Kidney (tissue), 14 donors: ENCODE data around the gene PDE10A. TPM values are rescaled to one million over a fixed set of nuclear protein-coding genes. Genes with fewer than 3 reads are reported as not detected.

Source experiments
- DNase-seq, 5 donors: peaks; one replicate each; pipeline ENCODE4 v3.0.0-alpha.2; 2013 to 2020
- FAIRE-seq: peaks from 2 replicates; lab custom pipeline; 2012; peaks lifted over from hg19 to GRCh38; lab: Jason Lieb, UNC
- H3K27ac ChIP-seq, 2 donors: one replicate each; pipeline ENCODE4 v1.7.0; 2013; ENCODE audit warnings: low read depth in 2 of 2, low read length in 2 of 2, inconsistent platforms in 1 of 2
- H3K27me3 ChIP-seq: one replicate; pipeline ENCODE4 v1.7.1; 2013; ENCODE audit warnings: low read length, inconsistent platforms; ENCODE audit not compliant: control insufficient read depth, insufficient read depth
- H3K36me3 ChIP-seq, 3 donors: one replicate each; pipeline versions ENCODE4 v1.7.0 to v1.7.1; 2013; ENCODE audit warnings: low read length in 3 of 3, control low read depth in 1 of 3, inconsistent platforms in 1 of 3; ENCODE audit not compliant: insufficient read depth in 3 of 3, control insufficient read depth in 2 of 3
- H3K4me1 ChIP-seq, 3 donors: one replicate each; pipeline versions ENCODE4 v1.7.0 to v1.7.1; 2013; ENCODE audit warnings: low read length in 3 of 3, inconsistent platforms in 1 of 3, low read depth in 1 of 3; ENCODE audit not compliant: control insufficient read depth in 2 of 3, insufficient read depth in 2 of 3
- H3K4me3 ChIP-seq, 3 donors: one replicate each; pipeline versions ENCODE4 v1.7.0 to v1.8.1; 2013; ENCODE audit warnings: low read length in 3 of 3, control low read depth in 1 of 3, inconsistent platforms in 1 of 3
- H3K9ac ChIP-seq, 3 donors: one replicate each; pipeline versions ENCODE4 v1.7.0 to v1.7.1; 2013; ENCODE audit warnings: low read length in 3 of 3, control low read depth in 1 of 3, inconsistent platforms in 1 of 3
- H3K9me3 ChIP-seq, 3 donors: one replicate each; pipeline versions ENCODE4 v1.7.0 to v1.7.1; 2013; ENCODE audit warnings: low read length in 3 of 3, control low read depth in 1 of 3, inconsistent platforms in 1 of 3; ENCODE audit not compliant: control insufficient read depth in 2 of 3, insufficient read depth in 1 of 3
- intact Hi-C: fragments of 100-400 bp; cut with DNase I; formaldehyde crosslinking; loops from one replicate; pipeline ENCODE4 v1.11.1; 2022
- polyA plus RNA-seq: library from polyadenylated mRNA; stranded (reverse); fragments of 350-450 nt; fragmentation: Illumina TruSeq; extraction: RNeasy Lipid Tissue Mini Kit (QIAGEN cat#74804); gene quantifications from one replicate; pipeline ENCODE4 v1.2.3, GENCODE V29; 2014; ENCODE audit warnings: low read depth, low replicate concordance; ENCODE audit not compliant: insufficient read depth
- total RNA-seq: library from RNA; stranded (reverse); fragmentation: NEBNext Ultra II Directional; extraction: Animal tissue kit (Norgen Biotek cat#: 25700); gene quantifications from one replicate; pipeline ENCODE4 v1.2.1, GENCODE V29; 2021
- TF ChIP-seq, protein P1 (sequence below): IDR thresholded peaks from 3 replicates; pipeline ENCODE4 v1.5.1; 2012; ENCODE audit warnings: mild to moderate bottlenecking, moderate library complexity, borderline replicate concordance; ENCODE audit not compliant: insufficient read depth; ENCODE audit errors: extremely low read depth
- donor health status: control.
- donor health status: control.
- donor health status: control.
- donor health status: control.
- donor health status: control.
- donor health status: DM: yes; HTN: yes; CAD: no.
- donor health status: Normal renal cell carcinoma (clear cell type).

Gene PDE10A
- total and polyA plus RNA-seq, 2 donors from 2014 or later = 4.8 to 23.1 TPM

DNA sequence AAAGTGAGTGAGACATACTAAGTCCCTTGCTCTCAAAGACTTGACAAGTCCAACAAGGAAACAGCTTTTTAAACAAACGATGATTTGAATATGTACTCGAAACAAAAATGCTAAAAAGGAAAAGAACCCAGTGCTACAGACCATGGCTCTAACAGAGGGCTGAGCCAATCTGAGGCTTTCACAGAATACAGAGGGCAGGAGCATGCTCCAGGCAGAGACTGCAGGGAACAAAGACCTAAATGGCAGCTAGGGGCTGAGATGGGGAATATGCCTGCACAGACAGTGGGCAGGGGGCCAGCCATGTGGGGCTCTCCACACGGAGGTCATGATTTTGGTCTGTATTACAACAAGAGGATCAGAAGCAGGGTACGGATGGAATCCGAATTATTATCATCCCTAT is 322.5 kb downstream of the PDE10A start:
- H3K27me3 ChIP-seq = no peaks in the 10 kb centered on the region
- intact Hi-C loops = no loop called here
- FAIRE-seq (no peak), DNase-seq (no peak)
- H3K27ac ChIP-seq = no peak overlapping the region
- TF ChIP-seq, protein P1, sequence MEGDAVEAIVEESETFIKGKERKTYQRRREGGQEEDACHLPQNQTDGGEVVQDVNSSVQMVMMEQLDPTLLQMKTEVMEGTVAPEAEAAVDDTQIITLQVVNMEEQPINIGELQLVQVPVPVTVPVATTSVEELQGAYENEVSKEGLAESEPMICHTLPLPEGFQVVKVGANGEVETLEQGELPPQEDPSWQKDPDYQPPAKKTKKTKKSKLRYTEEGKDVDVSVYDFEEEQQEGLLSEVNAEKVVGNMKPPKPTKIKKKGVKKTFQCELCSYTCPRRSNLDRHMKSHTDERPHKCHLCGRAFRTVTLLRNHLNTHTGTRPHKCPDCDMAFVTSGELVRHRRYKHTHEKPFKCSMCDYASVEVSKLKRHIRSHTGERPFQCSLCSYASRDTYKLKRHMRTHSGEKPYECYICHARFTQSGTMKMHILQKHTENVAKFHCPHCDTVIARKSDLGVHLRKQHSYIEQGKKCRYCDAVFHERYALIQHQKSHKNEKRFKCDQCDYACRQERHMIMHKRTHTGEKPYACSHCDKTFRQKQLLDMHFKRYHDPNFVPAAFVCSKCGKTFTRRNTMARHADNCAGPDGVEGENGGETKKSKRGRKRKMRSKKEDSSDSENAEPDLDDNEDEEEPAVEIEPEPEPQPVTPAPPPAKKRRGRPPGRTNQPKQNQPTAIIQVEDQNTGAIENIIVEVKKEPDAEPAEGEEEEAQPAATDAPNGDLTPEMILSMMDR = no peak
- no peaks in the 10 kb centered on the region for H3K36me3 ChIP-seq
- H3K4me1 ChIP-seq = no peaks in the 10 kb centered on the region
- no peaks in the 10 kb centered on the region for H3K9me3 ChIP-seq
- no peak overlapping the region for H3K9ac ChIP-seq
- H3K4me3 ChIP-seq = no peak overlapping the region

DNA sequence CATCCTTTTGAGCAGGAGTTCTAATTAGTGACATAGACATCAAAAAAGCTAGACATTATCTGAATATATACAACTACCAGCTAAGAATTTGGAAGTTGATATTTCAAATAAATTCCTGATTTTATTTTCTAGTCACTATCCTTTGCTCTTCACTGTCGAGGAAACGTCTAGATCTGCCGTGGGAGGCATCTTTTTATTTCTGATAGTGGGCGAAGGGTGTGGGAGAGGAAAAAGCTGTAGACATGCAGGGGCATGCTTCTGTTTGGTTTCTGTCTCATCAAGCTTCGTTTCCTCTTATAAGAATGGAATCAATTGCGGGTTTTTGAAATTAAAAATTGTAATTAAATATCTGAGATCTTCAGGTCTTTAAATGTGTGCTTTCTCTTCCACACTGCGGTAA is 337.4 kb downstream of the PDE10A start:
- no peak for FAIRE-seq

DNA sequence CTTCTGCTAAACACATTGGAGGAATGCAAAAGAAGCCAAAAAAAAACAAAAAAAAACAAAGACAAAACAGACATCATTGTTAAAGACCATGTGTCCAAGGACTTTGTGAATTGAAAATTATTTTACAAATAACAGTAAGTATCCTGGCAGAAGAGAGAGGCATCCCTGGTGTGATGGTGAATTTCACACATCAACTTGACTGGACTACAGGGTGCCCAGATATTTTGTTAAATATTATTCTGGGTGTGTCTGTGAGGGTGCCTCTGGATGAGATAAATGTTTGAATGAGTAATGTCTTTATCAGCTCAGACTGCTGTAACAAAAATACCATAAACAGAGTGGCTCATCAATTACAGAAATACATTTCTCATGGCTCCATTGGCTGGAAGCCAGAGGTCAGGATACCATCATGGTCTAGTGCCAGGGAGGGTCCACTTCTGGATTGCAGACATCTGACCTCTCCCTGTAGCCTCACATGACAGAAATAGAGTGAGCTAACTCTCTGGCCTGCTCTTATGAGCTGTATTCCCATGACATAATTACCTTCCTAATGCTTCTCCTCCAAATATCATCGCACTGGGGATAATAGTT is 341.4 kb downstream of the PDE10A start:
- Histone ChIP-seq H3K4me1 (no peaks in the 10 kb centered on the region), H3K9me3 (peaks cover 0 to 13% (median 3%) of the 10 kb centered on the region in 3 donors), H3K4me3 (no peak overlapping the region), H3K36me3 (no peaks in the 10 kb centered on the region), H3K27me3 (no peaks in the 10 kb centered on the region), H3K9ac (no peak overlapping the region), H3K27ac (no peak overlapping the region)
- intact Hi-C loops = no loop called here
- DNase-seq (no peak), FAIRE-seq (no peak)
- TF ChIP-seq, protein P1 = no peak

More for the DNA sequence above, 337.4 kb downstream of the PDE10A start:
- intact Hi-C loops = no loop called here
- no peak overlapping the region for H3K4me3 ChIP-seq
- H3K9ac ChIP-seq = no peak overlapping the region
- H3K27ac ChIP-seq = no peak overlapping the region
- DNase-seq = no peak
- H3K36me3 ChIP-seq = no peaks in the 10 kb centered on the region
- H3K9me3 ChIP-seq = peaks cover 0 to 13% (median 3%) of the 10 kb centered on the region in 3 donors
- no peaks in the 10 kb centered on the region for H3K4me1 ChIP-seq
- H3K27me3 ChIP-seq = no peaks in the 10 kb centered on the region
- TF ChIP-seq, protein P1 = no peak

DNA sequence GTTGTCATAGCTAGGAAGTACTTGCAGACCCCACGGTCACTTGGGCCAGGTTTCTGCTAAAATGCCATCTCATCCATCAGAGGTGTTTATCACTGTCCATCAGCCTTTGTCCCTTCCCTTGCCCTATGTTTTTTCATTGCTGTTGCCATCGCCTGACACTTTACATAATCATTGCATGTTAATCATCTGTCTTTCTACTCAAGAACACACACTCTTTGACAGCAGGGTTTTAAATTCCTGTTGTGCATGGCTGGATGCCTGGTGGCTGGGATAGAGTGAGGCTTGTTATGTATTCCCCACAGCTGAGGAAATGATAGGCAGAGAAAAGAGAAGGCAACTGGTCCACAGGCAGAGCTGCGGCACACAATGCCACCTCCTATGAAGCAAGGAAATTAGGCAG is 341.9 kb downstream of the PDE10A start:
- H3K9ac ChIP-seq = no peak overlapping the region
- DNase-seq (no peak), FAIRE-seq (no peak)
- H3K27ac ChIP-seq = no peak overlapping the region
- no peaks in the 10 kb centered on the region for H3K27me3 ChIP-seq
- intact Hi-C loops = no loop called here
- peaks cover 0 to 13% (median 3%) of the 10 kb centered on the region in 3 donors for H3K9me3 ChIP-seq
- no peaks in the 10 kb centered on the region for H3K36me3 ChIP-seq
- H3K4me3 ChIP-seq = no peak overlapping the region
- H3K4me1 ChIP-seq = no peaks in the 10 kb centered on the region
- TF ChIP-seq, protein P1 = no peak
